ENCODE measurements around the gene TPST2. TPM values are rescaled to one million over a fixed set of nuclear protein-coding genes. Genes with fewer than 3 reads are reported as not detected.

TPST2 gene
- total and polyA plus RNA-seq, 2 of the 4 experiments (the other 2 are of a cell fraction): 42.5 to 63.6 TPM

GRCh38 chr22:26492220-26492619 is 97.7 kb downstream of the TPST2 start:
- H3K4me3 ChIP-seq (ENCODE audit: insufficient read depth, low read depth, low read length): no peak overlapping the region
- TF ChIP-seq POLR2A (IDR thresholded peaks at IDR 0.05; ENCODE audit: low read depth, low read length) (no peak), NFE2L2 (IDR thresholded peaks at IDR 0.05; ENCODE audit: low read depth, low read length) (no peak), ELK1 (IDR thresholded peaks at IDR 0.05; ENCODE audit: borderline replicate concordance, low read depth, low read length) (no peak), RFX5 (IDR thresholded peaks at IDR 0.05; ENCODE audit: low read depth, low read length) (no peak), RCOR1 (IDR thresholded peaks at IDR 0.05; ENCODE audit: insufficient replicate concordance, low read length) (no peak), CTCF (conservative IDR thresholded peaks at IDR 0.05; ENCODE audit: low read depth, low read length) (no peak), MAZ (IDR thresholded peaks at IDR 0.05; ENCODE audit: borderline replicate concordance, low read depth, low read length) (no peak)
- no peak overlapping the region for H2BK15ac ChIP-seq (ENCODE audit: low read depth, low read length)
- intact Hi-C loops (cut with micrococcal nuclease) (no loop called here), in situ Hi-C loops (cut with MboI; ENCODE audit: low sequenced_read_pairs) (no loop called here), dilution Hi-C loops (cut with HindIII; ENCODE audit: low sequenced_read_pairs, unreplicated experiment) (no loop called here)
- no peaks in the 10 kb centered on the region for H3K27me3 ChIP-seq (ENCODE audit: control insufficient read depth, insufficient read depth, low read length)
- H4K20me1 ChIP-seq (ENCODE audit: insufficient read depth, low read length): no peaks in the 10 kb centered on the region; the same call in 1 of the 2 replicates
- ChIA-PET POLR2A (ENCODE audit: unreplicated experiment) (no interaction called here), CTCF (no interaction called here)
- BruUV-seq (replicated peaks): no TSS peak
- no peaks in the 10 kb centered on the region for H3K9me3 ChIP-seq (ENCODE audit: control insufficient read depth, insufficient read depth, low read length)
- no peak overlapping the region for H2AFZ ChIP-seq (replicated peaks; ENCODE audit: low read length, poor library complexity)
- whole genome bisulfite sequencing, 2 experiments (ENCODE audit: extremely low coverage in 2 of 2, insufficient read length in 1 of 2): no CpG with 5 or more reads among the region's 9 CpGs
- H3K18ac ChIP-seq (ENCODE audit: low read depth, low read length): no peak overlapping the region
- no peak overlapping the region for H3K4me2 ChIP-seq (ENCODE audit: low read depth, low read length)
- no peak overlapping the region for H3K56ac ChIP-seq (ENCODE audit: extremely low read depth, insufficient read depth, low read length)
- no peak overlapping the region for H3K14ac ChIP-seq (replicated peaks; ENCODE audit: low read depth, low read length)
- no peak overlapping the region for H2AK9ac ChIP-seq (replicated peaks; ENCODE audit: low read depth, low read length, poor library complexity)
- no peak overlapping the region for H3K9ac ChIP-seq (ENCODE audit: low read depth, low read length)
- H4K5ac ChIP-seq (ENCODE audit: low read depth, low read length): no peak overlapping the region
- no peak overlapping the region for H2BK120ac ChIP-seq (ENCODE audit: low read depth, low read length)
- no peak for DNase-seq
- ATAC-seq (ENCODE audit: low read depth): no peak
- peaks cover 65% of the 10 kb centered on the region for H3K36me3 ChIP-seq (ENCODE audit: control insufficient read depth, insufficient read depth, low read length)
- no peak overlapping the region for H2BK5ac ChIP-seq (ENCODE audit: low read depth, low read length, poor library complexity, severe bottlenecking)
- no peak overlapping the region for H3K4ac ChIP-seq (ENCODE audit: low read depth, low read length)
- H3K23ac ChIP-seq (ENCODE audit: low read depth, low read length): no peak overlapping the region
- H3K4me1 ChIP-seq (ENCODE audit: control insufficient read depth, insufficient read depth, low read length): no peaks in the 10 kb centered on the region
- no peak overlapping the region for H2BK20ac ChIP-seq (ENCODE audit: low read depth, low read length)
- H3K27ac ChIP-seq (ENCODE audit: insufficient read depth, low read length): no peak overlapping the region
- H4K8ac ChIP-seq (ENCODE audit: low read depth in 2 of 2, low read length in 2 of 2): no peak overlapping the region
- H3K79me1 ChIP-seq (ENCODE audit: low read depth in 1 of 2, low read length in 2 of 2): peaks cover 4 to 37% of the 10 kb centered on the region in 2 experiments; a peak in 3 of 4 replicates
- H4K91ac ChIP-seq (ENCODE audit: insufficient read depth, low read depth, low read length): no peak overlapping the region
- H2AK5ac ChIP-seq (ENCODE audit: low read depth, low read length): no peak overlapping the region
- no peaks in the 10 kb centered on the region for H3K9me1 ChIP-seq (ENCODE audit: insufficient read depth, low read length)
